Measurements from ENCODE around the gene KNCN.

The KNCN gene

DNA sequence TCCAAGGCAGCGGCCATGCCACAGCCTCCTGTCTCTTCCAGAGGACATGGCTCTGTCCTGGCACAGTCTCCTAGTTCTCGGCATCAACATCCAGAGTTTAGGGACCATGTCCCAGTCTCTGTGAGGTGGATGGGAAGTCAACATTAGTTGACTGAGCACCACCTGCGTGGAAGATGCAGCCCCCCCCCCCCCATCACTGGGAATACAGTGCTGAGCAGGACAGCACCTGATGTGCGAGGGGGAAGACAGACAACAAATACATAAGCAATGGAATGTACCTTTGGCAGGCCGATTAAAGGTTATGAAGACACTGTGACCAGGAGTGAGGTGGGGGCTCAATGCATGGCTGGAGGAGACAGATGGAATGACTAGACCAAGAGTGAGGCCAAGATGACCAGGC, 26.6 kb downstream of the KNCN start:
- H3K4me3 Mint-ChIP-seq, result peak overlapping the region; percentile 61
- H3K27ac Mint-ChIP-seq, result no peak overlapping the region
- TF ChIP-seq, protein P1, sequence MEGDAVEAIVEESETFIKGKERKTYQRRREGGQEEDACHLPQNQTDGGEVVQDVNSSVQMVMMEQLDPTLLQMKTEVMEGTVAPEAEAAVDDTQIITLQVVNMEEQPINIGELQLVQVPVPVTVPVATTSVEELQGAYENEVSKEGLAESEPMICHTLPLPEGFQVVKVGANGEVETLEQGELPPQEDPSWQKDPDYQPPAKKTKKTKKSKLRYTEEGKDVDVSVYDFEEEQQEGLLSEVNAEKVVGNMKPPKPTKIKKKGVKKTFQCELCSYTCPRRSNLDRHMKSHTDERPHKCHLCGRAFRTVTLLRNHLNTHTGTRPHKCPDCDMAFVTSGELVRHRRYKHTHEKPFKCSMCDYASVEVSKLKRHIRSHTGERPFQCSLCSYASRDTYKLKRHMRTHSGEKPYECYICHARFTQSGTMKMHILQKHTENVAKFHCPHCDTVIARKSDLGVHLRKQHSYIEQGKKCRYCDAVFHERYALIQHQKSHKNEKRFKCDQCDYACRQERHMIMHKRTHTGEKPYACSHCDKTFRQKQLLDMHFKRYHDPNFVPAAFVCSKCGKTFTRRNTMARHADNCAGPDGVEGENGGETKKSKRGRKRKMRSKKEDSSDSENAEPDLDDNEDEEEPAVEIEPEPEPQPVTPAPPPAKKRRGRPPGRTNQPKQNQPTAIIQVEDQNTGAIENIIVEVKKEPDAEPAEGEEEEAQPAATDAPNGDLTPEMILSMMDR (IDR thresholded peaks at IDR 0.05), result no peak
- no peak for DNase-seq
- peaks cover 97% of the 10 kb centered on the region for H3K27me3 Mint-ChIP-seq (ENCODE audit: low read depth, poor library complexity)
- H3K9me3 Mint-ChIP-seq, result no peaks in the 10 kb centered on the region
- no peaks in the 10 kb centered on the region for H3K36me3 Mint-ChIP-seq (ENCODE audit: low read depth)
- peaks cover 52% of the 10 kb centered on the region for H3K4me1 Mint-ChIP-seq

DNA sequence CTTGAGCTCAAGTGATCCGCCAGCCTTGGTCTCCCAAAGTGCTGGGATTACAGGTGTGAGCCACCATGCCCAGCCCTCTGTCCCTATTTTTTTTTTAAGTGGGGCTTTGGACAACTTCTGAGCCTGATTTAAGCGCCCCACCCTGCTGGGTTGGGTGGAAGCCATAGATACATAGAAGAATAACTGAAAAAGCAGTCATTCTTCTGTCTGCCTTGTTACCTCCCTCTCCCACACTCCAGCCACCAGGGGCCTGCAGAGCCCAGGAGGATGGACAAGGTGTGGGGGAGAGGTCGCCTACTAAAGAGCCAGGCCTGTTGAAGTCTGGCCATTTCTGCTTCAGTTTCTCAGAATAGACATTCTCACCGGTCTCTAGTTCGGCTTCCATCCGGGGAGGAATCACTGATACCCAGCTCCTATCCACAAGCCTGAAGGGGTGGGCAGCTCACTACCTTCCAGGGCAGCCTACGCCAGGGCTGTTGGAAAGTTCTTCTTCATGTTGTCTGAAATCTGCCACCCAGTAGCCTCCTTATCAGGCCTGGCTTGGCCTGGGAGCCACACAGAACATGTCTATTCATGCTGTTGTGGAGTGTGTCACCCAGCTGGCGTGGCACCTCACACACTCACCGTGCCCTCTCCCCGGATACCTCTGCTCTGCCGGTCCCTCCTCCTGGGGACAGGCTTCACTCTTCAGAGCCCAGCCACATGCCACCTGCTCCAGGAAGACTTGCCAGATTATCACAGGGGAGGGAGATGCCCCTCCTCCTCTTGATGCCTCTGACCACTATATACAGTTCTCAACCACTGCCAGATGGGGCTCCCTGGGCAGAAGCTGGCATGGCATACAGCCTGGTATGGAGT, 27.7 kb downstream of the KNCN start:
- H3K36me3 Mint-ChIP-seq (ENCODE audit: low read depth), result no peaks in the 10 kb centered on the region
- no peak overlapping the region for H3K27ac Mint-ChIP-seq
- no peak overlapping the region for H3K4me3 Mint-ChIP-seq
- TF ChIP-seq, protein P1 (IDR thresholded peaks at IDR 0.05), result no peak
- no peaks in the 10 kb centered on the region for H3K9me3 Mint-ChIP-seq
- peaks cover 87% of the 10 kb centered on the region for H3K27me3 Mint-ChIP-seq (ENCODE audit: low read depth, poor library complexity)
- no peak for DNase-seq
- peaks cover 63% of the 10 kb centered on the region for H3K4me1 Mint-ChIP-seq

DNA sequence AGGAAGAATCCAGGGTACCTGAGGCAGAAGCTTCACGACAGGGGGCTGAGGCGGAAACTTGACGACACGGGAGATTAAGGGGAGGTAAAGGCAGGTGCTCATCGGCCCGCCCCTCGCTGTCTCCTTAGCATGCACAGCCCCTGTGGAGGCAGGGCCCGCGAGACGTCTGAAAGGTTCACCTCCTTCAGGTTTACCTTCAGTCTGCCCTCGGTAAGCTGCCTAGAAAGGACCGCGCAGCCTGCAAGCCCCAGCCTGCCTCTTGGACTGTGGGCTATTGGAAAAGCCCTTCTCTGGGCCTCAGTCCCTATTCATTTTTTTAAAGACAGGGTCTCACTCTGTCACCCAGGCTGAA, 28.5 kb downstream of the KNCN start:
- H3K27ac Mint-ChIP-seq, result no peak overlapping the region

DNA sequence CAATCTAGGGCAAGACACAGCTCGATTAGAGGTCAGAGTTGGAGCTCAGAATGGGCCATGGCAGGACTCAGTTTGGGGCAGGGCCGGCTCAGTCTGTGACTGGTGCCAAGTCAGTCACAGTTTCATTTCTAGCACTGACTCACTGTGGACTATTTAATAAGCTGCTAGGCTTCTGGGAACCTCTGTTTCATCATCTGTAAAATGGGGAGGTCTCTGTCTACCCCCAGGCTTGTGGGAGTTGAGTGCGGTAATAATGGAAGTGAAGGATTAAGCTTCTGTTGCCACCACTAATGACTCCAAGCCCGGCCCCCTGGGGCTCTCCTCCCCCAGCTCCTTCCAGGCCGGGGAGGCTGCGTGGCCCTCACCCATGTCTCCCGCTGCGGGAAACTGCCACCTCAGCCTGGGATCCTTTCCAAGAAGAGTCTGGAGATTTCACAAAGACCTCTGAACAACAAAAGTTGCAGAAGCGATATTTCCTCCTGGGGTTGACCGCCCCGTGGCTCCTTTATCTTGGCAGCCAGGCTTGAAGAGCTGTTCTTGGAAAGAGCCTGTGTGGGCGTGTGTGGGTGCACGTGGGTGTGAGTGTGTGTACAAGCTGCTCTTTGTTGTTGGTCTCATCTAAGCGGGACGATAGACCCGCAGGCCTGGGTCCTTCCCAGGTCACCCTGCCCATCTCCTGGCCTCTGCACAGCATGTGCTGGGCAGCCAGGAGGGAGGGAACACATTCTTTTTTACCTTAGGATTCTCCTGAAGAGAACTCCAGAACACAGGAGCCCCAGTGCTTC, 29.1 kb downstream of the KNCN start:
- Mint-ChIP-seq H3K4me3 (no peak overlapping the region), H3K27me3 (ENCODE audit: low read depth, poor library complexity) (peaks cover 85% of the 10 kb centered on the region)

More for the DNA sequence above, 28.5 kb downstream of the KNCN start:
- Mint-ChIP-seq H3K36me3 (ENCODE audit: low read depth) (no peaks in the 10 kb centered on the region), H3K9me3 (no peaks in the 10 kb centered on the region), H3K4me3 (no peak overlapping the region), H3K4me1 (peaks cover 69% of the 10 kb centered on the region), H3K27me3 (ENCODE audit: low read depth, poor library complexity) (peaks cover 85% of the 10 kb centered on the region)
- TF ChIP-seq, protein P1 (IDR thresholded peaks at IDR 0.05), result no peak
- no peak for DNase-seq

DNA sequence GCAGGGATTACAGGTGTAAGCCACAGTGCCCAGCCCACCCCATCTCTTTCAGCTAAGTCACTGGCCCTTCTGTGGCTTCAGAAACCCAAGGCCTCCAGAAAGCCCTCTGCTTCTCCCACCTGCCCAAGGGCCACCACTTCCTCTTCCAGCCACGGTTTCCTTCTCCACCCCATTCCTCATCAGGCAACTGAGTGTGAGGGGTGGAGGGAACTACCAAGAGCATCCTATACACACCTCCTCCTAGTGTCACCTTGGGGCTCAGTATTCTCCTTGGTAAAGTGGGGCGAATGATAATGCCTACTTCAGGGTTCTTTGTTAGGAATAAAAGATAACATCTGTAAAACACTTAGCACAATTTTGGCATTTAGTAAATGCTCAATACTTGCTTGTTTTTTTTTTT, 30.0 kb downstream of the KNCN start:
- no peak for DNase-seq
- H3K9me3 Mint-ChIP-seq, result no peaks in the 10 kb centered on the region
- TF ChIP-seq, protein P1 (IDR thresholded peaks at IDR 0.05), result no peak
- peaks cover 84% of the 10 kb centered on the region for H3K27me3 Mint-ChIP-seq (ENCODE audit: low read depth, poor library complexity)
- H3K27ac Mint-ChIP-seq, result no peak overlapping the region
- H3K4me1 Mint-ChIP-seq, result peaks cover 70% of the 10 kb centered on the region
- no peaks in the 10 kb centered on the region for H3K36me3 Mint-ChIP-seq (ENCODE audit: low read depth)
- no peak overlapping the region for H3K4me3 Mint-ChIP-seq

More for the DNA sequence above, 29.1 kb downstream of the KNCN start:
- Mint-ChIP-seq H3K4me1 (peaks cover 70% of the 10 kb centered on the region), H3K36me3 (ENCODE audit: low read depth) (no peaks in the 10 kb centered on the region), H3K9me3 (no peaks in the 10 kb centered on the region), H3K27ac (no peak overlapping the region)
- TF ChIP-seq, protein P1 (IDR thresholded peaks at IDR 0.05), result no peak
- no peak for DNase-seq
